Mucosa of stomach (tissue), 1 donor: ENCODE data around the gene NBEA.
"Not testable (repeated sequence)": the region's sequence is repeated elsewhere in the genome, so short reads cannot be mapped to it uniquely, and the experiment has no call there.

Experiments used
- H3K27me3 ChIP-seq: one replicate; pipeline ENCODE4 v1.7.0; 2013; ENCODE audit warnings: mild to moderate bottlenecking, low read length; ENCODE audit not compliant: control insufficient read depth, insufficient read depth
- H3K36me3 ChIP-seq: one replicate; pipeline ENCODE4 v1.7.0; 2013; ENCODE audit warnings: low read length; ENCODE audit not compliant: control insufficient read depth, insufficient read depth
- H3K4me1 ChIP-seq: one replicate; pipeline ENCODE4 v1.7.0; 2013; ENCODE audit warnings: mild to moderate bottlenecking, low read length; ENCODE audit not compliant: control insufficient read depth, insufficient read depth
- H3K4me3 ChIP-seq: one replicate; pipeline ENCODE4 v1.7.0; 2013; ENCODE audit warnings: low read length
- H3K9ac ChIP-seq: one replicate; pipeline ENCODE4 v1.7.0; 2013; ENCODE audit warnings: mild to moderate bottlenecking, low read length, moderate library complexity
- H3K9me3 ChIP-seq: one replicate; pipeline ENCODE4 v1.7.0; 2013; ENCODE audit warnings: mild to moderate bottlenecking, low read length, moderate library complexity; ENCODE audit not compliant: control insufficient read depth
- donor health status: Pancreatic carcinoma.

NBEA gene

DNA sequence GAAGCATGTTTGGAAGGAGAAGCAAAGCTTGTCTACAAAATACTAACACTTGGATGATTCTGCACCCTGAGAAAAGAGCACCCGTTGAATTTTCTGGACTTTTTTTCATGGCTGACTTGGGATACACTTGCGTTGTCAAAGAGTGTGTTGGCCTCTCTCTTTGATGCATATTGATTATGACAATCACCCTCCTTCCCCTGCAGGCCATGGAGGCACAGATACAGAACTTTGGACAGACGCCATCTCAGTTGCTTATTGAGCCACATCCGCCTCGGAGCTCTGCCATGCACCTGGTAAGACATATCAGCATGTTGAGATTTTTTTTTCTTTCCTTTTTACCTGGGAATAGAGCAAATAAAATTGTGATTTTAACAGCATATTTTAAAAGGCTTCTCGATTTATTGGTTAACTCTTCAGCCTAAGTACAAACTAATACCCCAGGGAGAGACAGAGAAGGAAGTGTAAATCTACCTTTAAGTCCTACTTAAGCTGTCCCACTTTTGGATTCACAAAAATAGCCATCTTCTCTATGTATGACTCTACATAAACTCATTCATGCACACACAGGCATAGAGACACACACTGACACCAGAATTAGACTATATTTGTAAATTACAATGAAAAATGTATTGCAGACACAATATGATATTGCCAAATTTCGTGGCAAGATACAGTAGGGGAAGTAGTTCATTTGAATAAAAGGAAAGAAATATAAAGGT lies 704.1 kb downstream of the NBEA start:
- no peaks in the 10 kb centered on the region for H3K36me3 ChIP-seq
- H3K9me3 ChIP-seq = no peaks in the 10 kb centered on the region
- no peaks in the 10 kb centered on the region for H3K27me3 ChIP-seq
- H3K4me3 ChIP-seq = no peak overlapping the region
- no peak overlapping the region for H3K9ac ChIP-seq
- H3K4me1 ChIP-seq = no peaks in the 10 kb centered on the region

DNA sequence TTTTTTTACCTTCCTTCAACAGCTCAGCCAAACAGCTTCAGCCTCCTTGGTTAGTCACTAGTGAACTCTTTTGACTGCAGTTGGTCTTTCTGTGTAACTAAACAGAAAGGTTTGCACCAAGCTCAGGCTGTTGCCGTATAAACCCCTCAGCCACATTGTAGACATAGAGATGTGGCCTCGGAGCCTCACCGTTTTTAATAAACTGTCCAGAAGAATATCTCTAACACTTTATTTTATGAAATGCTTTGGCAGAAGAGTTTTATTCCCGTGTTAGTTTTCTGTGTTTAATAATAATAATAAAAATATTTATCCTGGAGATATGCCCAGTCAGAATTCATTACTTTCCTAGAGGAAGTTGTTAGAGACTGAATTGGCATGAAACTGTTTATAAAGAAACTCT lies 706.1 kb downstream of the NBEA start:
- Histone ChIP-seq H3K4me1 (no peaks in the 10 kb centered on the region), H3K9me3 (no peaks in the 10 kb centered on the region), H3K4me3 (no peak overlapping the region), H3K27me3 (no peaks in the 10 kb centered on the region), H3K9ac (no peak overlapping the region), H3K36me3 (no peaks in the 10 kb centered on the region)

DNA sequence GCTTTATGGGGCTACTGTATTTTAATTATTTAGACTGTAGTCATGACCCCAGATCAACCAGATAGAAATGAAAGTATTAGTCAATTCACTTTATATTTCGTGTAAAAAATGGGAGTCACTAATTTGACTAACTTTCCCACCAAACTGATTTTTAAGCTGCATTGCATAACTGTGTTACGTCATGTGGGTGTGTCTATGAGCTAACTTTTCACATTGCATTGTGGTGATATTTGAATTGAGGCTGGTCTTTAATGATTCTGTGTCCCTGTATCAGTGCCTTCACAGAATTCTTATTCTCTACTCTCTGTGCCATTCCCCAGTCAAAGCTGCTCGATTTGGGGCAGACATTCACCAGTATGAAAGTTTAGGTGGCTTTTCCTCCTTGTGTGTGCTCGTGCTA lies 707.1 kb downstream of the NBEA start:
- no peaks in the 10 kb centered on the region for H3K9me3 ChIP-seq
- H3K27me3 ChIP-seq = no peaks in the 10 kb centered on the region
- no peak overlapping the region for H3K9ac ChIP-seq
- no peaks in the 10 kb centered on the region for H3K4me1 ChIP-seq
- no peak overlapping the region for H3K4me3 ChIP-seq
- no peaks in the 10 kb centered on the region for H3K36me3 ChIP-seq

DNA sequence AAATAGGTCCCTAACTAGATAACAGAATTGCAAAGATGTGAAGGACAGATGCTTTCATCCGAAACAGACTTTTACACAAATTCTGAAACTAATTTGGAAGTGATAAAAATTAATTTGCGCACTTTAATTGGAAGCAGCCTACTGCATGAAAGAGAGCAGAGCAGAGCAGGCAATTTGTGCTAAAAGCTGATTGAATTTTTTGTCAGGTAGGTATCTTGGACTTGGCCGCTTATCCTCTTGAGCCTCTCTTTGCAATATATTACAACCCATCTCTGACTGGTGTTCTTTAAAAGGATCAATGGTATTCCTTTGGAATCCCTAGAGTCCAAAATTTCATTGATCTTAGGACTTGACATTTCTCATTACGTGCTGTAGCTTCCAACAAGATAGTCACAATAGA lies 717.7 kb downstream of the NBEA start:
- Histone ChIP-seq H3K9me3 (no peaks in the 10 kb centered on the region), H3K4me1 (no peaks in the 10 kb centered on the region), H3K4me3 (no peak overlapping the region), H3K9ac (no peak overlapping the region), H3K27me3 (no peaks in the 10 kb centered on the region), H3K36me3 (no peaks in the 10 kb centered on the region)

DNA sequence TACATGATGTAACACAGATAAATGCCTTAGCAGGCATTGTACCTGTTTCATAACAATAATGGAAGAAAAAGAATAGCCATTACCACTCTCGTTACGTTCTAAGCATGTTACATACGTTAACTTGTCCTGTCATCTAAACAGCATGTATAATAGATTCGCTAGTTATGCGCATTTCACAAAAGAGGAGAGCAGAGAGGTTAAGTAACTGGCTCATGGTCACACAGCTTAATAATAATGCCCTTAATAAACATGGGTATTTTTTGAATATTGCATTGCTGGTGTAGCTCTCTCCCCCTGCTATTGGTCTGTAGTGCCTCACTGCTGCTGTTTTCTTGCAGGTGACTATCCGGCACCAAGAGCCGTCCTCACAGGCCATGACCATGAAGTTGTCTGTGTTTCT lies 722.7 kb downstream of the NBEA start:
- no peak overlapping the region for H3K4me3 ChIP-seq
- no peaks in the 10 kb centered on the region for H3K36me3 ChIP-seq
- no peak overlapping the region for H3K9ac ChIP-seq
- H3K27me3 ChIP-seq = no peaks in the 10 kb centered on the region
- H3K4me1 ChIP-seq = no peaks in the 10 kb centered on the region
- H3K9me3 ChIP-seq = no peaks in the 10 kb centered on the region

DNA sequence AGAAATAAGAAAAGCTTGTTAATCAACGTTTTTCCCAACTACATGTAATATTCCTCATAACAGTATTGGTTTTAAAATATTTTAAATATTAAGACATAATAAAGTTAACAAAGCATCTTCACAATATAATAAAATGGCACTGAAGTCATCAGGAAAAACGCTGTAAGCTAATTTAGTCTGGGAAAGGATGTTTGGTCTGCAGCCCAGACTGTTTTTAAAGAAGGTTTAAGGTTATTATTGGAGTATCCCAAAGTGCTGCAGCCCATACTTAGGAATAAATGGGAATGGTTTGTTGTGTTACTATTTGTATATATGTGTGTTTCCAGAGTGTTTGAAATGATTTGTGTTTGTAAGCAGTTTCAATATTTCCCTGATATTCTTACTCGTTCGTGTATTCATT lies 727.3 kb downstream of the NBEA start:
- H3K27me3 ChIP-seq = no peaks in the 10 kb centered on the region
- no peak overlapping the region for H3K9ac ChIP-seq
- H3K4me1 ChIP-seq = no peaks in the 10 kb centered on the region
- no peaks in the 10 kb centered on the region for H3K9me3 ChIP-seq
- H3K36me3 ChIP-seq = no peaks in the 10 kb centered on the region
- H3K4me3 ChIP-seq = no peak overlapping the region

DNA sequence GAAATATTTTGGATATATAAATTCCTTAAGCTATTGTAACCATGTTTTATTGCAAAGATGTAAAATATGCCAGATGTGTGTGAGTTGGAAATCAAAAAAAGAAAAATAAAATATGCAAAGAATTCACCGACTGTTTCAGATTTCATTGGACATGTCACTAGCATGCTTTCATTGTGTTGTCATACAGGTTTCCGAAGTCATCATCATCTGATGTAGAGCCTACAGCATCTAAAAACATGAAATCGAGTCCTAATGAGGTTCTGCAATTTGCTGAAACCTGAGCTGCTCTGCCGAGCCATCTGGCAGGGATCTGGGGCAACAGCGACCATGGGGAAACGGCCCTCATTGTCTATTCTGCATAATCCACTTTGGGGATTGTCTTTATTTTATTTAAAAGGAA lies 730.5 kb downstream of the NBEA start:
- H3K9ac ChIP-seq = no peak overlapping the region

DNA sequence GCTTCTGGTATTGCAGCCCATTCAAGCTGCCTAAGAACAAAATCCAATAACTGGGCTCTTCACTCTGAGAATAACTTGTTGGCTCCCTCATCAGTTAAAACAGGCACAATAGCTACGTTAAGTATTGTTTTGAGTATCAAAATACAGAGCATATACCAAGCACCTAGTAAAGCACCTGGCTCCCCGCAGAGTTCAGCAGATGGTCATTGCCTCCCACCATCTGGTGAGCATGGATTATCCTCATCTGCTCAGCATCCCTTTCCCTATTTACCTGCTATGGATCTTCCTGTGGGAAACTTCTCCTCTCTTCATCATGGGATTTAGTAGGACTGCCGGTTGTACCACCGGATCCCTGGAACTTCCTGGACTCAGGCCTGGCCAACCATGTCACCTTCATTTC lies 733.6 kb downstream of the NBEA start:
- H3K4me3 ChIP-seq = no peak overlapping the region
- H3K9ac ChIP-seq = no peak overlapping the region
- H3K27me3 ChIP-seq = no peaks in the 10 kb centered on the region
- H3K9me3 ChIP-seq = no peaks in the 10 kb centered on the region
- H3K36me3 ChIP-seq = no peaks in the 10 kb centered on the region
- no peaks in the 10 kb centered on the region for H3K4me1 ChIP-seq

More for the DNA sequence above, 730.5 kb downstream of the NBEA start:
- Histone ChIP-seq H3K9me3 (no peaks in the 10 kb centered on the region), H3K36me3 (no peaks in the 10 kb centered on the region), H3K27me3 (no peaks in the 10 kb centered on the region), H3K4me3 (no peak overlapping the region), H3K4me1 (no peaks in the 10 kb centered on the region)

DNA sequence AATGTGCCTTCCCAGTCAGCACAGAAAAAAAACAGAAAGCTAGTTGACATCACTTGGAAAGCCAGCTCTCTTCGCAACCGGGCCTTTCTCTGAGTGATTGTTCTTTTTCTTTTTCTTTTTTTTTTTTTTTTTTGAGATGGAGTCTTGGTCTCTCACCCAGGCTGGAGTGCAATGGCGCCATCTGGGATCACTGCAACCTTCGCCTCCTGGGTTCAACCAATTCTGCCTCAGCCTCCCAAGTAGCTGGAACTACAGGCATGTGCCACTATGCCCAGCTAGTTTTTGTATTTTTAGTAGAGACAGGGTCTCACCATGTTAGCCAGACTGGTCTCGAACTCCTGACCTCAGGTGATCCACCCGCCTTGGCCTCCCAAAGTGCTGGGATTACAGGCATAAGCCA lies 735.8 kb downstream of the NBEA start:
- not testable (repeated sequence) for H3K9ac ChIP-seq, H3K4me3 ChIP-seq, H3K9me3 ChIP-seq, H3K4me1 ChIP-seq, H3K27me3 ChIP-seq, H3K36me3 ChIP-seq

DNA sequence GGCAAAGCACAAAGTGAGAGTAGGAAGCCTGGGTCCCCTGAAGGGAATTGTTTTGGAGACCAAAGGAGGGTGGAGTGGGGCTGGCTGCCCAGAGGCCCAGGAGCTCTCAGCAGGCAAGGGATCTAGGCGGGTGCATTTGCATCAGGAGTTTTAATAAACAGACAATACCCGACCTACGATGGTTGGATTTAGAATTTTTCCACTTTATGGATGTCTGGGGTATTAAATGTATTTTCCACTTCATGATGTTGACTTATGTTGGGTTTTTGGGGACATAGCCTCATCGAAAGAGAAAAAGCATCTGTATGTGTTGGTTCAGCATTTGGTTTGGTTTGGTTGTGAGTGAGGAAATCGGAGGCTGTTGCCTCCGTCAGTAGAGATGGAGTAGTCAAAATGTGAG lies 739.6 kb downstream of the NBEA start:
- Histone ChIP-seq H3K9me3 (no peaks in the 10 kb centered on the region), H3K27me3 (no peaks in the 10 kb centered on the region), H3K4me3 (no peak overlapping the region), H3K9ac (no peak overlapping the region), H3K36me3 (no peaks in the 10 kb centered on the region), H3K4me1 (no peaks in the 10 kb centered on the region)

DNA sequence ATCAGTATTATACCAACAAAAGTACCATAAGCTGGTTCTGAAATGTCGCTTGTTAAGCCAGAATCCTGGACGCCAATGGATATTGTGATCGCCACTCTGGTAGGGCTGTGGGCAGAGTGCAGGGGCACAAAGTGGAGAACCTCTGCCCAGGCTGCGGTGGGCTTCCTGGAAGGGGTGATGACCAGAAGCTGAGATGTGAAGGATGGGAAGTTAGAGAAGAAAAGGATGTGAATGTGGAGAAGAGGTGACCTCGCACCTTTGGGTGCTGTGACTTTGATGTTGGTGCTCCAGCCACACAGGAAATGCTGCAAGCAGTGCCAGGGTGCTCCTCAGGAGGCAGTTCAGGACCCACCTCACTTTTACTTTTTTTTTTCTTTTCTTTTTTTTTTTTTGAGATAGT lies 742.4 kb downstream of the NBEA start:
- no peaks in the 10 kb centered on the region for H3K27me3 ChIP-seq
- no peaks in the 10 kb centered on the region for H3K4me1 ChIP-seq
- H3K9me3 ChIP-seq = no peaks in the 10 kb centered on the region
- no peak overlapping the region for H3K4me3 ChIP-seq
- H3K9ac ChIP-seq = no peak overlapping the region
- no peaks in the 10 kb centered on the region for H3K36me3 ChIP-seq

DNA sequence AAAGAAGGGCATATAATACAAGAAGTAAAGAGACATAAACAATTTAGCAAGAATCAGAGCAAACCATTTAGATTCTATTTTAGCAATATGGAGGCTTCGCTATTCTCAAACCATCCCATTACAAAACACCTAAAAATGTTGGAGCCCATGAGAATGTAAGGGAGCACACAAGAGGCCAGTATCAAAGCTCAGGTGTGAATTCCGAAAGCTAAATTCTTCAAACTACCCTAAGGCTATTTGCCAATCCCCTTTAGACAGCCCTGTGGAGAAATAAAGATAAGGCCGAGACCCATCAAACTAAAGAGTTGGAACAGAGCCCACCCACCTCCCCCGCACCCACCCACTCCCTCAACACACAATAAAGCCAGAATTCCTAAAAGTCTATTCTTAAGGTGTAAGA lies 745.3 kb downstream of the NBEA start:
- Histone ChIP-seq H3K9ac (no peak overlapping the region), H3K4me3 (no peak overlapping the region), H3K36me3 (no peaks in the 10 kb centered on the region), H3K9me3 (no peaks in the 10 kb centered on the region), H3K4me1 (no peaks in the 10 kb centered on the region), H3K27me3 (no peaks in the 10 kb centered on the region)

DNA sequence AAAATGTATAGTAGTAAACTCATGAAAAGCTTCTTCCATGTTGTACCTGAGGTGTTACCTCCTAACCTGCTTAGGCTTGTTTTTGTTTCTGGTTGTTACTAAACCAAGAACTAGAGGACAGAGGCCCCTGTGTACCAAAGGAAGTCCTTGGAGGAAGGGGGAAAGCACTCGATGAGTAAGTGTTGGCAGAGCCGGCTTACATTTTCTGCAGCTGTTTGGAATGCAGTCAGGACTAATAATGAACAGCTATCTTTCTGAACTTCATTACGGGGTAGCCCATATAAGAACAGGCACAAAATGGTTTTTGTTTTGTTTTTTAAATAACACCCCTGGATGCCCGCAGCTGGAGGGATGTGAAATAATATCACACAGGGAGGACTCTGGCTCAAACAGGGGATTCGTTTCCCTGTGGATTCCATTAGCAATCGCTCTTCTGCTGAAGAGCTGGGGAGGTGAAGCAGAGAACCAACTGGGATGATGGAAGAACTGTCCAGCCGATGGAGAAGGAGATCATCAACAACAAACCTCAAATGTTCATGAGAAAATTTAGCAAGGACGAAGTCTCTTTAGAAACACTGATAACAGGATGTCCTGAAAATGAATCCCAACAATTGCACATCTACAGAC lies 748.6 kb downstream of the NBEA start:
- Histone ChIP-seq H3K27me3 (no peaks in the 10 kb centered on the region), H3K9me3 (no peaks in the 10 kb centered on the region), H3K36me3 (no peaks in the 10 kb centered on the region), H3K4me1 (no peaks in the 10 kb centered on the region), H3K9ac (no peak overlapping the region), H3K4me3 (no peak overlapping the region)
